Loucy (cell line): ENCODE measurements around the gene DDX23.

ENCODE experiments used
- CTCF ChIP-seq: fragments of 200-600 bp; sonication (generic); conservative IDR thresholded peaks from 2 replicates; pipeline ENCODE4 v1.5.1; 2014; ENCODE audit warnings: mild to moderate bottlenecking, antibody characterized with exemption, low read length
- EZH2phosphoT487 ChIP-seq: fragments of 200-600 bp; IDR thresholded peaks from 2 replicates; pipeline ENCODE4 v1.6.1; 2018; ENCODE audit warnings: antibody characterized with exemption, mild to moderate bottlenecking, moderate library complexity, borderline replicate concordance

DNA sequence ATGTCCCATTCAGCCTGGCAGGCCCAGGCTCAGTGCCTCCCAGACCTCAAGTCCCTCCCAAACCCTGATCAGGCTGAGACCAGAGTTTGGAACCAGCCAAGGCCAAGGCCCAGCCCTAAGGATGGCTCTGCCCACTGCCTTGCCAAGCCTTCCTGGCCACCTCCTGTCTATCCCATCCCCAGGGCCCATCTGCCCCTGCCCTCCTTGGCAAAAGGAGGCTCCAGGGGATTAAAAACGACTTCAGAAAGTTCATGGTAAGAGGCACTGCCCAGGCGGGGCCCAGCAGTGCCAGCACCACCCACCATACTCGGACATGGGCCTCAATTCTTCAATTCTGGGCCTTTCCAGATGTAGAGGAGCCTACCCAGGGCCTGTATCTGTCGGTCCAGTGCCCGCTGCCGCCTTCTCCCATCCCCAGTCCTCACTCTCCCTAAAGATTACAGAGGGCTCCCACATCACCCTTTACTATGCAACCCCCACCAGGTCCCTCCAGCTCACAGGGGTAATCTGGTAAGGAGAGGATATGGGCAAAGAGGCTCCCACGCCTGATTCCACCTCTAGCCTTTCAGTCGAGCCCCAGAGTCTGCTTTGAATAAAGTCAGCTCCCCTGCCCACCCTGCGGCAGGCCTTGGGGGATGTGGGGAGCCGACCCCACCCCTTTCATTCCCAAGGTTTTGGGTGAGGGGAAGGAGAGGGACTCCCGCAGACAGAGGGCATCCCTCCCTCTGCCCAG is 64.0 kb downstream of the DDX23 start:
- TF ChIP-seq CTCF (no peak), EZH2phosphoT487 (no peak)
